ENCODE results near the gene OSBPL8.
"Not testable (repeated sequence)": the region's sequence is repeated elsewhere in the genome, so short reads cannot be mapped to it uniquely, and the experiment has no call there.

The OSBPL8 gene

GRCh38 chr12:76356071-76356470, 203.5 kb downstream of the OSBPL8 start:
- DNase-seq (ENCODE audit: low read depth) = no peak

GRCh38 chr12:76348079-76348901, 211.3 kb downstream of the OSBPL8 start, which contains the start of gene BBS10:
Gene BBS10, minus strand, starts transcription at chr12:76348415. Its CDS starts 57 bp downstream, at chr12:76348358.
- peak; percentile 31 for DNase-seq (ENCODE audit: low read depth)

GRCh38 chr12:76346798-76347420, 212.7 kb downstream of the OSBPL8 start:
- no peak for DNase-seq (ENCODE audit: low read depth)

GRCh38 chr12:76346236-76346635, 213.3 kb downstream of the OSBPL8 start:
- DNase-seq (ENCODE audit: low read depth) = no peak

- no peak for DNase-seq (ENCODE audit: low read depth)
Measured at GRCh38 chr12:76345569-76345968, 214.0 kb downstream of the OSBPL8 start.

- no peak for DNase-seq (ENCODE audit: low read depth)
Measured at GRCh38 chr12:76341436-76342030, 218.0 kb downstream of the OSBPL8 start.

GRCh38 chr12:76340680-76341435, 218.7 kb downstream of the OSBPL8 start:
- no peak for DNase-seq (ENCODE audit: low read depth)

- DNase-seq (ENCODE audit: low read depth) = no peak
Measured at GRCh38 chr12:76337583-76337982, 222.0 kb downstream of the OSBPL8 start.

GRCh38 chr12:76332606-76333005, 227.0 kb downstream of the OSBPL8 start:
- DNase-seq (ENCODE audit: low read depth) = no peak

GRCh38 chr12:76329606-76330005, 230.0 kb downstream of the OSBPL8 start:
- DNase-seq (ENCODE audit: low read depth) = no peak

- no peak for DNase-seq (ENCODE audit: low read depth)
Measured at GRCh38 chr12:76329159-76329558, 230.4 kb downstream of the OSBPL8 start.

GRCh38 chr12:76319595-76320319, 239.8 kb downstream of the OSBPL8 start:
- DNase-seq (ENCODE audit: low read depth) = not testable (repeated sequence)

- no peak for DNase-seq (ENCODE audit: low read depth)
Measured at GRCh38 chr12:76318773-76319594, 240.6 kb downstream of the OSBPL8 start.

- no peak for DNase-seq (ENCODE audit: low read depth)
Measured at GRCh38 chr12:76317976-76318375, 241.6 kb downstream of the OSBPL8 start.

- no peak for DNase-seq (ENCODE audit: low read depth)
Measured at GRCh38 chr12:76316468-76316867, 243.1 kb downstream of the OSBPL8 start.

- DNase-seq (ENCODE audit: low read depth) = no peak
Measured at GRCh38 chr12:76313299-76313698, 246.3 kb downstream of the OSBPL8 start.

- no peak for DNase-seq (ENCODE audit: low read depth)
Measured at GRCh38 chr12:76312315-76312714, 247.3 kb downstream of the OSBPL8 start.

- DNase-seq (ENCODE audit: low read depth) = no peak
Measured at GRCh38 chr12:76311796-76312195, 247.8 kb downstream of the OSBPL8 start.

- no peak for DNase-seq (ENCODE audit: low read depth)
Measured at GRCh38 chr12:76310110-76310509, 249.5 kb downstream of the OSBPL8 start.

GRCh38 chr12:76308866-76309265, 250.7 kb downstream of the OSBPL8 start:
- DNase-seq (ENCODE audit: low read depth) = no peak

- DNase-seq (ENCODE audit: low read depth) = no peak
Measured at GRCh38 chr12:76307083-76307482, 252.5 kb downstream of the OSBPL8 start.
